HG03066 (cell line): Measurements from ENCODE around the gene NME1.
"Not testable (repeated sequence)": the region's sequence is repeated elsewhere in the genome, so short reads cannot be mapped to it uniquely, and the experiment has no call there.

Source experiments
- ATAC-seq: cut with Tn5 transposase; IDR thresholded peaks from one replicate; pipeline ENCODE4 v1.9.1; 2021; ENCODE audit warnings: low read depth; ENCODE audit not compliant: unreplicated experiment

NME1 gene

GRCh38 chr17:51144266-51145022 is 8.9 kb upstream of the NME1 start:
- no peak for ATAC-seq

GRCh38 chr17:51147650-51148049 is 5.7 kb upstream of the NME1 start:
- no peak for ATAC-seq

GRCh38 chr17:51149163-51149562 is 4.2 kb upstream of the NME1 start:
- no peak for ATAC-seq

DNA sequence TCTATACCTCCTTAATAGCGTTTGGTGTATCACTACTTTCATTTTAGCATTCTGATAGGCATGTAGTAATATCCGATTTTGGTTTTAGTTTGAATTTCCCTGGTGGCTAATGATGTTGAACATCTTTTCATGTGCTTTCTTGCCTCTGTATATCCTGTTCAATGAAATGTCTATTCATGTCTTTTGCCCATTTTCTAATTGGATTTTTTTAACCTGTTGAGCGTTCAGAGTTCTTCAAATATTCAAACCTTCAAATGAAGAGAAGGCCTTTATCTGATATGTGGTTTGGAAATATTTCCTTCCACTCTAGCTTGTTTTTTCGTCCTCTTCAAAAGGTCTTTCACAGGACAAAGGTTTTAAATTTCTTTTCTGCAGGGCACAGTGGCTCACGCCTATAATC is 2.4 kb upstream of the NME1 start:
- ATAC-seq: no peak

DNA sequence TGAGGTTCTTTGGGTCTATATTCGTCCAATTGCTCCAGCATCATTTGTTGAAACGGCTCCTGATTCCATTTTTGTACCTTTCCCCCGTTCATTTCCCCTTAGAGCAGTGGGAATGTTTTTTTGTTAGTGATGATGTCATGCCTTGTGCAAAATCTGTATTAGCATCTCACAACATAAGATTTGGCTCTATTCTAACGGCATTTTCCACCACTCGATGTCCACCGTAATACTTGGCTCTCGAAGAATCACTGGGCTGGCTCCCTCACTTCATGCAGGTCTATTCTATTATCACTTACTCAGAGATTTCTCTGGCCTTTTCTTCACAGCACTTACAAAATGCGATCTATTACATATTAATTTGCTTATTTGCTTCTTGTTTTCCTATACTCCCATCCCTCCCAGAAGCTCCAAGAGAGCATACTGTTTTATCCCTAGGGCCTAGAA is 571 bp upstream of the NME1 start:
- no peak for ATAC-seq

DNA sequence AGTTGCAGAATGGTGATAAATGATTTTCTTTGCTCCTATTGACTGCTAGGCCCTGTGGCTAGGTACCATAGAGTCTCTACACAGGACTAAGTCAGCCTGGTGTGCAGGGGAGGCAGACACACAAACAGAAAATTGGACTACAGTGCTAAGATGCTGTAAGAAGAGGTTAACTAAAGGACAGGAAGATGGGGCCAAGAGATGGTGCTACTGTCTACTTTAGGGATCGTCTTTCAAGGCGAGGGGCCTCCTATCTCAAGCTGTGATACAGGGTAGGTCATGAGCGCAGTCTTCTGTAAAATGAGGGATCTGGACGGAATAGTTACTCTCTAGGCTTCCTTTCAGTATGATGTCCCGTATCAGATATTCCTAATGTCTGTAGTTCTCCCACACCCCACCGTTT is 817 bp downstream of the NME1 start:
- ATAC-seq: no peak

GRCh38 chr17:51155416-51155815 is 2.1 kb downstream of the NME1 start:
- ATAC-seq: no peak

GRCh38 chr17:51159604-51160003 is 6.2 kb downstream of the NME1 start:
- no peak for ATAC-seq

DNA sequence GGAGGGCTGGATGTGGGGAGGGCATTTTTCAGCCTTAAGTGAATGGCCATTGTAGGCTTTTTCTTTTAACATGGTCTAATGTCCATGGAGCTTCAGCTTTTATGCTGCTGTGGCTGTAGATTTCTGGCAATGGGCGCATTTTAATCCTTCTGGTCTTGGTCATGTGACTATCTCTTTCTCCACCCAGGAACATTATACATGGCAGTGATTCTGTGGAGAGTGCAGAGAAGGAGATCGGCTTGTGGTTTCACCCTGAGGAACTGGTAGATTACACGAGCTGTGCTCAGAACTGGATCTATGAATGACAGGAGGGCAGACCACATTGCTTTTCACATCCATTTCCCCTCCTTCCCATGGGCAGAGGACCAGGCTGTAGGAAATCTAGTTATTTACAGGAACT is 8.2 kb downstream of the NME1 start:
- no peak for ATAC-seq

DNA sequence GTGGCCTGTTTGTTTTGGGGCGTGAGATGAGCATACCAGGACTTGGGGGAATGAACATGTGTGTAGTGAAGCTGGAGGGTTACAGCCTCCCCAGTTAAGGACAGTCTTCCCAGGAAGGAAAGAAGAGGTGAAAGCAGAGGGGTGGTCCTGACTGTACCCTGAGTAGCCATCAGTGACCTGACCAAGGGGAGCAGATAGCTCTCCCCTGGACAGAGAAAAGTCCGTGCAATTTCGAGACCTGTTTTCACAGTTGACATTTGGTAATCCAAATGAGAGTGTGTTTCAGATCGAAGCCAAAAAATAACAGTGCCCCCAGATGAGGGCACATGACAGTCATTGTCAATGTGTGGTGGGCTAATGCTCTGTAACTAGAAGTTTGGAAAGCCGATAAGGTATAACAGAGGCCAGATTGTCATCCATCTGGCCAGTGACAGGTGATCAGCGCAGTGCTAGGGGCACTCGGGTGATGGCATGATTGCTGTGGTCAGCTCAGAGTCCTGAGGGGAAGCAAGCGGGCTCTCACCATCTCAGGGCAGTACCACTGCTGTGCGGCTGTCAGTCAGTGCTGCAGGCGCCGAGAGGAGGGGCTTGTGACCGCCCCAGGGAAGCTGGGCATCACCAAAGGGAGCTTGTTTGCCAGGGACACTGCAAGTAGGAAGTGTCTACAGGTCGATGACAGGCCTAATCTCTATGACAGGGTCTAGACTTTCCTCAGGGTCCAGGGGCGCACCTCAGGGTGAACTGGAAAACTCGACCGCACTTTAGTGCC is 11.7 kb downstream of the NME1 start:
- no peak for ATAC-seq

DNA sequence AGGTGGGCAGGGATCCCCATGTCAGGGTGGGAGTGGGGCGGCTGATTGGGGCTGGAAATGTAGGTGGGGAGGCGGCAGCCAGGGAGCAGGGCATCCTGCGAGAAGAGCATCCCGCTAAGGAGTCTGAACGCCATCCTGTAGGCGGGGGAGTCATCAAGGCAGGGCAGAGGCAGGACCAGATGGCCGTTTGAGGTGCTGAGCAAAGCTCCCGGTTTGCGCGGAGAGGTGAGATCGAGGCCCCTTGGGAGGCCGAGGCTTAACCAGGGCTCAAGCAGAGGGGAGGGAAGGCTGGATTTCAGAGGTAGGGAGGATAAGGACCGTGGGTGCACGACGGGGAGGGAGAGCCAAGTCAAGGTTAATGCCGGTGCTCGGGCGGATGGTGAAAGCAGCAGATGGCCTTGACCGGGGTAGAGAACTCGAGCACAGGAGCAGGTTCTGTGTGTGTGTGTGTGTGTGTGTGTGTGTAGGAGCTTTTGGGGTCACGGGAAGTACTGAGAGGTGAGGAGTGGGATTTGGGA is 12.4 kb downstream of the NME1 start:
- peak; percentile 2 for ATAC-seq

GRCh38 chr17:51166198-51166986 is 13.0 kb downstream of the NME1 start, which contains the start of gene NME2:
Gene NME2 (plus strand): TSS chr17:51166411. CDS start chr17:51166831, 420 bp downstream.
- peak; percentile 78 for ATAC-seq

DNA sequence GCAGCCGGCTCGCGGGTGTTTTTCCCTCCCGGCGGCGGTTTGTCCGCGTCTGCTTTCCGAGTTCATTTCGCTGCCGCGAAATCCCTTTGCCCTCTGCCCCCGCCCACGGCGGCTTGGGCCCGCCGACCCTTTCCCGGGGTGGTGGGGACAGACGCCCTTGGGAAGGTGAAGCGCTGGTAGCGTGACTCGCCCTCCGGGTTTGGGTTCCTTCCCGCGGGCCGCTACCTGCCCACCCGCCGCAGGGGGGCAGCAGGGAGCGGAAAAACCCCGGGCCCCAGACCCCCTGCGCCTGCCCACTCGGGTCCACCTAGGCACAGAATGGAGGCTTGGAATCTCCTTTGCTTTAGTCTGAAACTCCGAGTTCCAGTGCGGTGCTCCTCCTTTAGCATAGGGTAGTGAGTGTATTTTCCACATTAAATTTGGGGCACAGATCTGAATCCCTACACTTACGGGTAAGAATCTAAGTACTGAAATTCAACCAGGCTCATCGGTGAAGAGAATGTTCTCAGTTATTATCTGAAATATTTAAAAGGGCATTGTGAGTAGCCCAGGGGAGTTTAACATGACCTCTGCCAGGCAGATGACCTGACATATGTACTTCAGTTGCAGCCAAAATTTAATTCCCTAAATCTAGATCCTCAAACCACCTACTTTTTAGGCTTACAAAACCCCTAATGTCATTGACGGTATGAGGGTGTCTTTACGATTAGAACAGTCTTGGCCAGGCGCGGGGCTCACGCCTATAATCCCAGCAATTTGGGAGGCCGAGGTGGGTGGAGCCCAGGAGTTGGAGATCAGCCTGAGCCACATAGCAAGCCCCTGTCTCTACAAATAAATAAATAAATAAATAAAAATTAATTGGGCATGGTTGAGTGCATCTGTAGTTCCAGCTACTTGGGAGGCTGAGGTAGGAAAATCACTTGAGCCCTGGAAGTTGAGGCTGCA is 13.9 kb downstream of the NME1 start:
- ATAC-seq: peak; percentile 47

DNA sequence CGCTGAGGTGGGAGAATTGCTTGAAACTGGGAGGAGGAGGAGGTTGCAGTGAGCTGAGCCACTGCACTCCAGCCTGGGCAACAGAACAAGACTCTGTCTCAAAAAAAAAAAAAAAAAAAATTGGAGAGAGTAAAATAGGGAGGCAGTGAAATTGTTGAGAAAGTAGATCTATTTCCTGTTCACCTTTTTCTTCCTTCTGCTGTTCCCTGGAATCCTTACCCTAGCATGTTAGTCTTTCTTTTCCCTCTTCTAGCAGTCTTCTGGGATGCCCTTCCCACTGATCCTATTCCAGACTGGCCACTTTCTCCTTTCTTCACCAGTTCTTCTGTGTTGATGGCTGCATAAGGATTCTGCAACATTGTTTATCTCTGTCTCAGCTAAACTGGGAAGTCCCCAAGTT is 16.0 kb downstream of the NME1 start:
- ATAC-seq: no peak

DNA sequence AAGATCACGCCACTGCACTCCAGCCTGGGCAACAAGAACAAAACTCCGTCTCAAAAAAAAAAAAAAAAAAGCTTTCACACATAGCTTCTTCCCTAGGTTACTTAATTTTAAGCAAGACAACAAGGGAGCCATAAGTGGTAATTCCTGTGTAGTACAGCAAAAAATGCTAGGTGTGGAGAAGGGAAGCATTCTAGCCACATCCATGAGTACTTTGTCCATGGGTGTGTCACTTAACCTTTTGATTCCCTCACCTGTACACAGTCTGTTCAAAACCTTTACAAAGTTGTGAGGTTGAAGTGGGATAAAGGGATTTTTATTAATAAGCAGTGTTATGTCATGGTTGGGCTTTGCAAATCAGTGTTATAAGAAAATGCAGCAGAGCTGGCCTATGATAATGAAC is 17.4 kb downstream of the NME1 start:
- no peak for ATAC-seq

DNA sequence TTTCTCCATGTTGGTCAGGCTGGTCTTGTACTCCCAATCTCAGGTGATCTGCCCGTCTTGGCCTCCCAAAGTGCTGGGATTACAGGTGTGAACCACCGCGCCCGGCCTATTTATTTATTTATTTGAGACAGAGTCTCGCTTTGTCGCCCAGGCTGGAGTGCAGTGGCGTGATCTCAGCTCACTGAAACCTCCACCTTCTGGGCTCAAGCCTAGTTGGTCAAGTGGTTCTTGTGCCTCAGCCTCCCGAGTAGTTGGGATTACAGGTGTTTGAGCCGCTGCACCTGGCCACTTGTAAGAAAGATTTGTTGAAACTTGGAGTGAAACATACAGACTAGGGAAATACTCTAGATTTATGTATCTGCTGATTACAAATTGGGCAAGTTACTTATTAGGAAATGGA is 18.7 kb downstream of the NME1 start:
- not testable (repeated sequence) for ATAC-seq

GRCh38 chr17:51180486-51180885 is 27.1 kb downstream of the NME1 start:
- no peak for ATAC-seq

- ATAC-seq: no peak
Measured at GRCh38 chr17:51184124-51184523, 30.8 kb downstream of the NME1 start.

DNA sequence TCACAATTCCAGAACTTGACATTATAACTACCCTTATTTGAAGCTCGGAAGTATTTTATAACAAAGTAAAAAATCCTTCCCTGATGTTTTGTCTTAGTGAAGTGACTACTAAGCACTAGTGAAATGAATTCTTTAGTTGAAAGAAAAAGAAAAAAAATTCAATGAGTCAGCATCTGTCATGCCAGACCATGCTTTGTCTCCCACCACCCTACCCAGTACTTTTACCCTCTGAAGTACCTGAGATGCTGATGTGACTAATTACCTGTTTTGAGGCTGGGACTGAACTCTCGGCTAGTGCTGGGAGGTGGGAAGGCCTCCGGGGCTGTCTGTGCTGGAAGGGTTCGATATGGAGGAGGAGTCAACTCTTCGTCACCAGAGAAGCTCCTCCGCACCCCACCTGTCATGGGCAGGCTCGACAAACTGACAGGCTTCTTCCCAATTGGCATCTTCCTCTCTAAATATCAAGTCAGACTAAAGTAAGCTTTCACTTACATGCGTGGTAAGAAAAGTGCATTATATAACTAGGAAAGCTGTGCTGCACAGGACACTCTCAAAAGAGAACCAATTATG is 32.5 kb downstream of the NME1 start:
- ATAC-seq: no peak
